Transverse colon (tissue), 4 donors: ENCODE data around the gene ATRIP. TPM values are rescaled to one million over a fixed set of nuclear protein-coding genes. Genes with fewer than 3 reads are reported as not detected.

Experiments
- DNase-seq: peaks from one replicate; pipeline ENCODE4 v3.0.0-alpha.2; 2019
- H3K27ac ChIP-seq, 4 donors: fragments of 200-600 bp; sonication (generic); 2 replicates each; pipeline ENCODE4 v1.5.1; 2016 to 2018; ENCODE audit warnings: inconsistent platforms in 4 of 4
- H3K27me3 ChIP-seq: fragments of 200-600 bp; sonication (generic); 2 replicates; pipeline ENCODE4 v1.5.1; 2017; ENCODE audit warnings: inconsistent platforms
- H3K36me3 ChIP-seq, 4 donors: fragments of 200-600 bp; sonication (generic); 2 replicates each; pipeline ENCODE4 v1.5.1; 2017 to 2019; ENCODE audit warnings: inconsistent platforms in 4 of 4
- H3K4me1 ChIP-seq, 4 donors: fragments of 200-600 bp; sonication (generic); 2 replicates each; pipeline ENCODE4 v1.5.1; 2017 to 2020; ENCODE audit warnings: inconsistent platforms in 4 of 4
- H3K4me3 ChIP-seq, 4 donors: fragments of 200-600 bp; sonication (generic); 1 replicate in 1 of 4; 2 replicates in 3 of 4; pipeline versions ENCODE4 v1.5.1 to v1.6.1; 2017 to 2019; ENCODE audit warnings: inconsistent platforms in 4 of 4
- H3K9me3 ChIP-seq, 2 donors: fragments of 200-600 bp; sonication (generic); 2 replicates each; pipeline ENCODE4 v1.5.1; 2017 to 2019; ENCODE audit warnings: inconsistent platforms in 2 of 2
- CTCF ChIP-seq, 5 experiments: fragments of 200-600 bp in 3 of 5; fragments of 450-650 bp in 2 of 5; sonication (generic) in 3 of 5; IDR thresholded peaks; 1 replicate in 2 of 5; 2 replicates in 3 of 5; pipeline ENCODE4 v1.5.1; 2016 to 2017; ENCODE audit warnings: antibody characterized with exemption in 5 of 5, inconsistent platforms in 3 of 5, mild to moderate bottlenecking in 2 of 5, moderate library complexity in 1 of 5
- EP300 ChIP-seq: sonication (generic); formaldehyde crosslinking; IDR thresholded peaks from one replicate; pipeline ENCODE4 v1.6.1; 2017; ENCODE audit warnings: antibody characterized with exemption, low read depth
- POLR2A ChIP-seq: fragments of 450-650 bp; IDR thresholded peaks from one replicate; pipeline ENCODE4 v1.6.1; 2016; ENCODE audit warnings: antibody characterized with exemption, mild to moderate bottlenecking, moderate library complexity
- POLR2AphosphoS5 ChIP-seq, 3 donors: sonication (generic); formaldehyde crosslinking; IDR thresholded peaks; one replicate each; pipeline ENCODE4 v1.6.1; 2016; ENCODE audit warnings: antibody characterized with exemption in 3 of 3
- WGBS, 2 donors: methylation state at CpG; one replicate each; pipeline ENCODE4 v1.1.5; 2018; ENCODE audit warnings: low coverage in 1 of 2; 5-methylcytosine and 5-hydroxymethylcytosine counted together
- in situ Hi-C, 4 donors: fragments of 200-750 bp; cut with MboI; loops; one replicate each; pipeline versions ENCODE4 v1.15.0 to v1.15.1; 2017; ENCODE audit warnings: low sequenced_read_pairs in 3 of 4, low pct_ligation_motif_present in 1 of 4, low pct_unique_long_range_greater_than_20kb in 1 of 4
- intact Hi-C: fragments of 100-400 bp; cut with DNase I; formaldehyde crosslinking; loops from one replicate; pipeline ENCODE4 v1.15.1; 2023; ENCODE audit warnings: low total_unique reads
- total RNA-seq, 4 donors: library from RNA; depleted of rRNA; stranded (reverse); fragments of >200 nt; gene quantifications; one replicate each; pipeline ENCODE4 v1.1.0, GENCODE V29; 2016

Gene ATRIP
- total RNA-seq, 4 donors from 2014 or later: 1.8 to 4.4 (median 2.9) TPM

- Histone ChIP-seq H3K9me3 (no peaks in the 10 kb centered on the region), H3K4me3 (no peak overlapping the region), H3K36me3 (peaks cover 0 to 37% (median 4%) of the 10 kb centered on the region in 4 donors), H3K4me1 (peaks cover 0 to 4% (median 0%) of the 10 kb centered on the region in 4 donors), H3K27me3 (no peaks in the 10 kb centered on the region), H3K27ac (no peak overlapping the region)
- in situ Hi-C loops (no loop called here), intact Hi-C loops (no loop called here)
- no peak for DNase-seq
- 77% methylated on average over 14 of the region's 14 CpGs; no CpG with 5 or more reads in 1 of the 2 donors for WGBS, 2 donors
- TF ChIP-seq POLR2AphosphoS5 (IDR thresholded peaks at IDR 0.05) (no peak), EP300 (no peak), POLR2A (no peak), CTCF (IDR thresholded peaks at IDR 0.05) (no peak)
Measured at GRCh38 chr3:48413611-48414010, 32.9 kb upstream of the ATRIP start.

- 87% methylated on average over 21 of the region's 25 CpGs; no CpG with 5 or more reads in 1 of the 2 donors for WGBS, 2 donors
- in situ Hi-C loops (no loop called here), intact Hi-C loops (no loop called here)
- no peak for DNase-seq
- Histone ChIP-seq H3K9me3 (no peaks in the 10 kb centered on the region), H3K4me1 (peaks cover 0 to 4% (median 0%) of the 10 kb centered on the region in 4 donors), H3K27ac (peak overlapping the region in 1 of 4 donors; percentile 1), H3K4me3 (no peak overlapping the region), H3K27me3 (no peaks in the 10 kb centered on the region), H3K36me3 (peaks cover 0 to 27% (median 3%) of the 10 kb centered on the region in 4 donors)
- TF ChIP-seq EP300 (no peak), POLR2A (no peak), POLR2AphosphoS5 (IDR thresholded peaks at IDR 0.05) (no peak), CTCF (IDR thresholded peaks at IDR 0.05) (no peak)
Measured at GRCh38 chr3:48414376-48415250, 31.9 kb upstream of the ATRIP start.

GRCh38 chr3:48415251-48415953 lies 31.1 kb upstream of the ATRIP start:
- no peaks in the 10 kb centered on the region for H3K27me3 ChIP-seq
- DNase-seq: no peak
- H3K36me3 ChIP-seq: peaks cover 0 to 26% (median 2%) of the 10 kb centered on the region in 4 donors
- no peaks in the 10 kb centered on the region for H3K9me3 ChIP-seq
- in situ Hi-C loops (no loop called here), intact Hi-C loops (no loop called here)
- 93% methylated on average over 24 of the region's 24 CpGs; no CpG with 5 or more reads in 1 of the 2 donors for WGBS, 2 donors
- H3K4me3 ChIP-seq: no peak overlapping the region
- H3K27ac ChIP-seq: no peak overlapping the region
- TF ChIP-seq POLR2AphosphoS5 (IDR thresholded peaks at IDR 0.05) (no peak), POLR2A (no peak), EP300 (no peak), CTCF (IDR thresholded peaks at IDR 0.05) (no peak)
- peaks cover 0 to 4% (median 0%) of the 10 kb centered on the region in 4 donors for H3K4me1 ChIP-seq

GRCh38 chr3:48416091-48416505 lies 30.4 kb upstream of the ATRIP start:
- no peak for DNase-seq
- WGBS, 2 donors: 87% methylated on average over 14 of the region's 14 CpGs; no CpG with 5 or more reads in 1 of the 2 donors
- no peak overlapping the region for H3K4me3 ChIP-seq
- no peaks in the 10 kb centered on the region for H3K27me3 ChIP-seq
- peaks cover 0 to 21% (median 0%) of the 10 kb centered on the region in 4 donors for H3K36me3 ChIP-seq
- in situ Hi-C loops (no loop called here), intact Hi-C loops (no loop called here)
- H3K9me3 ChIP-seq: no peaks in the 10 kb centered on the region
- TF ChIP-seq CTCF (IDR thresholded peaks at IDR 0.05) (no peak), EP300 (no peak), POLR2AphosphoS5 (IDR thresholded peaks at IDR 0.05) (no peak), POLR2A (no peak)
- no peak overlapping the region for H3K27ac ChIP-seq
- H3K4me1 ChIP-seq: peaks cover 0 to 4% (median 0%) of the 10 kb centered on the region in 4 donors
